Activated effector memory CD4-positive, alpha-beta T cell treated with anti-CD3 and anti-CD28 coated beads, Interleukin-2, amount 50 U/mL, for 16 hours (primary cell): ENCODE measurements around the gene PAX5.
A peak's percentile ranks its signal among the peaks of the same experiment; 100 is the strongest.
"Not testable (repeated sequence)": the region's sequence is repeated elsewhere in the genome, so short reads cannot be mapped to it uniquely, and the experiment has no call there.

Experiments used
- DNase-seq: peaks from one replicate; pipeline ENCODE4 v3.0.0-alpha.2; 2020

The PAX5 gene

GRCh38 chr9:37033682-37034304, at the start of gene PAX5:
TSS of gene PAX5 (minus strand) at chr9:37034268. CDS start at chr9:37034031, 237 bp downstream.
- DNase-seq, result no peak

GRCh38 chr9:37083654-37084053, 49.6 kb upstream of the PAX5 start:
- DNase-seq, result no peak

DNA sequence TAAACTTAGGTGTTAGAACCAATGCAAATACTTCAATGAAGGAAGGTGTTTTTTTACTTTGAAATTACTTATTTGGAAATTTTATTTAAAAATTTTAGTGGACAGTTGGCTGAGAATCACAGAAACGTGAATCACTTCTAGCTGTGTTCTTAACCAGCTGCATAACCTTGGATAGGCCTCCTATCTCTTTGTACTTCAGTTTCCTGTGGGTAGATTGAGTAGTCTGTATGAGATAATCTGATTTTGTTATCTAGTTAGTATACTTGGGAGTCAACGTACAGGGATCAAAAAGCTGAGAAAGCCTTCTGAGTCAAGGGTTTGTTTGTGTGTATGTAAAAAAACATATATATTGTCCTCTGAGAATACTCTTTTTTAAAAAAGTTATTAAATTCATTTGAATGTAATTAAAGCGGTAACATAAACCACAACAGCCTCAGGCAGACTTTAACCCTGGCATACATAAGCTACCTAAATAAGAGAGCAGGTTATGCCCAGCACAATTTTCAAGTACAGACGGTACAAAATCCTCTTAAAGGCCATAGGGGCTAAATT, 48.2 kb upstream of the PAX5 start:
- DNase-seq, result no peak

- DNase-seq, result not testable (repeated sequence)
Observed at GRCh38 chr9:37081507-37081906, 47.4 kb upstream of the PAX5 start.

- not testable (repeated sequence) for DNase-seq
Observed at GRCh38 chr9:37080165-37080628, 46.1 kb upstream of the PAX5 start.

- peak; percentile 97 for DNase-seq
Observed at GRCh38 chr9:37079370-37080164, 45.5 kb upstream of the PAX5 start.

GRCh38 chr9:37074790-37075189, 40.7 kb upstream of the PAX5 start:
- DNase-seq, result not testable (repeated sequence)

GRCh38 chr9:37066139-37066725, 32.2 kb upstream of the PAX5 start:
- DNase-seq, result no peak

DNA sequence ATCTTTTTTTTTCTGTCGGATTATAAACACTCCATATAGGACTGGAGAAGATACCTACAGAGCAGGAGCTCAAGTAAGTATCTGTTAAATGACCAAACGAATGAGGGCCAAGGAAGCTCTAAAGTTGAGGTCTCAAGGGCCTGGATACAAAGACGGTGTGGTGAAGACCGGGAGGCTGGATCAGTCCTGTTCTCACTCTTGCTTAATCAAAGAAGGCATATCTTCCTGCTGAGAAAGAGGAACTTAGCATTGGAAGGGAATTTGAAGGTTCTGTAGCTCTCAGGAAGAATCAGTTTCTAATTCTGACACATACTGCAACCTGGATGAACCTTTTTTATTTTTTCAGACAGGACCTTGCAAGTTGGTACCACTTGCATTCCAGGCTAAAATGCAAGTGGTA, 28.3 kb upstream of the PAX5 start:
- no peak for DNase-seq

DNA sequence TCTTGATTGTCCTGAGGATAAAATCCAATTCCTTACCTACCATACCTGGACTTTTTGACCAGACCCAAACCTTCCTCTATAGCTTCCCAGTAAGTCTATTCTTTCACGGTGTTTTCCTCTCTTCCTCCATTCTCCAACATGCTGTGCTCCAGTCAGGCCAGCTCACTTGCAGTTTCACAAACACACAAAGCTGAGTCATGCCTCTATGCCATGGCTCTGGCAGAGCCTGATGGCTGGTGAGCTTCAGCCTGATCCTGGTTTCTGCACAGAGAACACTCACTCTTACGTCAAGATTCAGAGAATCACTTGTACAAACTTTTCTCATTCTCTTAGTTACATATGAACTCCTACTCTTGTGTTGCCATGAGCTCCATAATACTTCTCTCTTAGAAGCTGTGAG, 27.7 kb upstream of the PAX5 start:
- DNase-seq, result no peak

GRCh38 chr9:37060833-37061232, 26.8 kb upstream of the PAX5 start:
- DNase-seq, result no peak

GRCh38 chr9:37056046-37056920, 22.2 kb upstream of the PAX5 start:
- DNase-seq, result no peak

DNA sequence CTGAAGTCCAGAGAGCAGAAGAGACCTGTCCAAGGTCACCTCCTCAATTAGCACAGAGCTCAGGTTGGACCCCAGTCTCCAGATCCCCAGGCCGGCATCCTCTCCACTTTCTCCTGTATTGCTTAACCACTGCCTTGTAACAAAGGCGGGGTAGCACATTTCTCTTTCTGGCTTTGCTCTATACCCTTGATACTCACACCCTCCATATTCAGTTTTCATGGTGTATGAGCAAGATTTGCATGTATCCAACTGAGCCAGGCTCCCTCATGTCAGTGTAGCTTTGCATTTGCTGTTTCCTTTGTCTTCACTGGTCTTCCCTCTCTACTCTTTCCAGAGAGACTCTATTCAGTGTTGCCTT, 20.3 kb upstream of the PAX5 start:
- DNase-seq, result not testable (repeated sequence)

GRCh38 chr9:37053684-37054362, 19.8 kb upstream of the PAX5 start:
- DNase-seq, result no peak

- DNase-seq, result no peak
Observed at GRCh38 chr9:37046683-37047082, 12.6 kb upstream of the PAX5 start.

DNA sequence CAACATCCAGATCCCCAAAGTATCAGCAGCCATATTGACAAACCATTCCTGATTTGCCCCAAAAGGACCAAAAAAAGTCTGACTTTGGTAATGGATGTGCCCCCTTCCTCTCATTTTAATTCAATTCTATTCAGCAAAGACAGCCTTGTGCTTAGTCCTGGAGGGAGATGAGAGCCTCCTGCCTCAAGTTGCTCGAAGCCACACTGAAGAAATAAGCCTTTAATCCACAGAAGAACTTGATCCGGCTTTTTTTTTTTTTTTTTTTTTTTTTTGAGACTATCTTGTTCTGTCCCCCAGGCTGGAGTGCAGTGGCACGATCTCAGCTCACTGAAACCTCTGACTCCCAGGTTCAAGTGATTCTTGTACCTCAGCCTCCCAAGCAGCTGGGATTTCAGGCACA, 8.4 kb upstream of the PAX5 start:
- DNase-seq, result no peak

DNA sequence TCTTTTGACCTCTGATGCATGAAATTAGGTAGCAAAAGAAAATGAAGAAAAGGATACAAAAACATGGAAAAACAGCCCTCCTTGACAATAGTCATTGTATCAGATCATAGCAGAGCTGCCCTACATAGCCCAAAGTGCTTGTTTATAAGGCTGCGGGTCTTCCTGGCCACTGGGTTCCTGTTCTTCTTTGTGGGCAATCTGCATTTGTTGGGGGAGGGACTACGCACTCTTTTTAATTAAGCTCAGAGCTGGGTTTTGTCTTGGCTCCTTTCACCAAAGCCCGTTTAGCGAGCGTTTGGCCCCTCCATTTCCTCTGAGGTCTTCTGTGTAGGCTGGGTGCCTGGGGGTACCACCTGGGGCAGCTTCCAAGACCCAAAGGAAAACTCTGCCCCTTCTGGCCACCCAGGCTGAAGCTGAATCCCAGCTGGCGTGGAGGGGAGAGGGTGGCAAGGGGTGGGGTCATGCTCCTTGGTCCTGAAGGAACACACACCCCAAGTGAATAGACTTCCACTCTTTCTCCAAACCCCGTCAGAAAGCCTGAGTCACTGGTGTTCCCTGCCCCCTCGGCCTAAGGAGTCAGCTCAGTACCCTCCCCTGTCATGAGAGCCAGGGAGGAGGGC, 6.5 kb upstream of the PAX5 start:
- DNase-seq, result no peak

- peak; percentile 19 for DNase-seq
Observed at GRCh38 chr9:37038943-37039464, 4.9 kb upstream of the PAX5 start.

- no peak for DNase-seq
Observed at GRCh38 chr9:37038302-37038942, 4.4 kb upstream of the PAX5 start.

- peak; percentile 59 for DNase-seq
Observed at GRCh38 chr9:37037503-37038301, 3.6 kb upstream of the PAX5 start.
